GM21786 (cell line): ENCODE measurements around the gene SORCS1.

Experiments used
- ATAC-seq: cut with Tn5 transposase; IDR thresholded peaks from one replicate; pipeline ENCODE4 v1.9.1; 2021; ENCODE audit not compliant: unreplicated experiment

Gene SORCS1

GRCh38 chr10:106557951-106558733 is 606.4 kb downstream of the SORCS1 start:
- no peak for ATAC-seq

DNA sequence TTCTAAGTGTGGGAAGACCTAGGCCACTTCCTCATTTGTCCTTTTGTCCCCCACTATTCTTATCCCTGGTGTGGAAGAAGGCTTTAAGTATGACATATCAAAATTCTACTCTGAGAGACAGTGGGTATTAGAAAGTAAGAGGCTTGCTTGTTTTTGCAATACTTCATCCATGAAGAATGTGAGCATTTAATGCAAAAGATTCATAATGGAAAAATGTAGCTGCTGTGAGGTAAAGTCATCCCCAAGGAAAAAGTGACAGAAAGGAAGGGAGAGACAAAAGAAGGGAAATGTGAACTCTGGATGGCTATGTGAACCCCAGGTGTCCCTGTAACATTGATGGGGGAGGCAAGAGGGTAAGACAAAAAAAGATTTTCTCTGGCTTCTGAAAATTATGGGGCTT is 607.5 kb downstream of the SORCS1 start:
- no peak for ATAC-seq

DNA sequence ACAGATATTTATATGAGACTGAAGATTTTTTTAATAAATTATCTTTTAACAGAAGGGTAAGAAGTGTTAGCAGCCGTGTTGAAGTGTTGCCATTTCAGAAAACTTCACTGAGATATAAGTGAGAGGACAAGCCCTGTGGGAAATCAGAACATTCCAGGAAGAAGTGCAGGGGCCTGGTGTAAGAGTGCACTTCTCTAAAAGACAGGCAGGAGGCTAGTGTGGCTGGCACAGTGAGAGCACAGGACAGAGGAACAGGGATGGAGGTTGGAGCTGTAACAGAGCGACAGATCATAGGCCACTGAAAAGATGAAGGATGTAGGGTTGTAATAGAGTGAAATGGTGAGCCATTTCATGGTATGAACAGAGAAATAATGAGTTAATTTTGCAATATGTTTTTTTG is 608.9 kb downstream of the SORCS1 start:
- ATAC-seq: no peak

- no peak for ATAC-seq
Measured at GRCh38 chr10:106551501-106552062, 612.9 kb downstream of the SORCS1 start.

GRCh38 chr10:106548832-106549231 is 615.7 kb downstream of the SORCS1 start:
- ATAC-seq: no peak

DNA sequence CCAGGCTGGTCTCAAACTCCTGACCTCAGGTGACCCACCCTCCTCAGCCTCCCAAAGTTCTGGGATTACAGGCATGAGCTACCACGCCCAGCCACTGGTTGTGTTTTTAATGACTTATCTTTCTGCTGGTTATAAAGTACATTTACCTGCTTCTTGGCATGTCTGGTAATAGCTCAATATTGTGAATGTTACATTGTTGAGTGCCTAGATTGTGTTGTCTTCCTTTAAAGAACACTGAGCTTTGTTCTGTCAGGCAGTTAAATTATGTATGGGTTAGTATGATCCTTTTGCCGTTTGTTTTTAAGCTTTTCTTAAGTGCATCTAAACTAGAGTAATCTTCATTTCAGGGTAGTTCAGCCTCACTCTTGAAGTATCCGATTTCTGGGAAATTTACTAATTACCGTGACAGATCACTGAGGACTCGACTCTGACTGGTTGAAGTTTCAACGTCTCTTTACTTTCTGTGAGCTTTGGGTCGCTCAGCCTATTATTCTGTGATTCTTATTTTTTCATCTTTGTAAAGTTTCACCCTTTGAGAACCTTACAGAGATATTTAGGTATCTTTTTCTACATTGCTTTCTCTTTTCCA is 617.4 kb downstream of the SORCS1 start:
- ATAC-seq: no peak

- ATAC-seq: no peak
Measured at GRCh38 chr10:106542461-106542860, 622.0 kb downstream of the SORCS1 start.

DNA sequence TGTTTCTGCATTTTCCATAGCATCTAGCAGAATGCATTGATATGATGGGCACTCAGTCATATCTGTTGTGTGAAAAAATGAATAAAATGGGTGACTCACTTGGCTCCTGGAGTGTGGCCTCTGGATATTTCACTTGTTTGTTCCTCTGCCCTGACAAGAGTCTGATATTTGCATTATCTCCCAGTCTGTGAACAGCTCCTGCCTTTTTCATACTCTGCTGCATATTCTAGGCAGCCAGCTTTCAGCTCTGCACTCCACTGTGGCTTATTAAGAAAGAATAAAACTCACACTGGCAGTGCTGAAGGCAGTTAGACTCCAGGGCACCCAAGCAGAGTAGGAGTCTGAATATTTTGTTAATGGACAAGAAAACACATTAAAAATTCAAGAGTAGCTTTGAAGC is 623.9 kb downstream of the SORCS1 start:
- no peak for ATAC-seq

GRCh38 chr10:106537866-106538265 is 626.6 kb downstream of the SORCS1 start:
- ATAC-seq: no peak

GRCh38 chr10:106535304-106535953 is 629.1 kb downstream of the SORCS1 start:
- ATAC-seq: no peak

- ATAC-seq: no peak
Measured at GRCh38 chr10:106534441-106534840, 630.1 kb downstream of the SORCS1 start.

DNA sequence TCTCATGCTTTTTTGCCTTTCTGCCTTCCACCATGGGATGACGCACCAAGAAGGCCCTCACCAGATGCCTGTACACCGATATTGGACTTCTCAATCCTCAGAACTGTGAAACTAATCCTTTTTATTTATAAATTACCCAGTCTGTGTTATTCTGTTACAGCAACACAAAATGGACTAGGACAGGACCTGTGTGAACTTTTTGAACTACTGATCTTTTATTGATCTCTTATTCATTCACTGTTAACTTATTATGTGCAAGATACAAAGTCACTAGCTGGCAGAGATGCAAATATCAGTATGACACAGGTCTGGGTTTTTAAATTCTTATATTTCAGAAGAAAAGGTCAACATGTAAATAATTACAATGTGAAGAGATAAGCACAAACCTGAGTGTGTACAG is 635.8 kb downstream of the SORCS1 start:
- no peak for ATAC-seq

DNA sequence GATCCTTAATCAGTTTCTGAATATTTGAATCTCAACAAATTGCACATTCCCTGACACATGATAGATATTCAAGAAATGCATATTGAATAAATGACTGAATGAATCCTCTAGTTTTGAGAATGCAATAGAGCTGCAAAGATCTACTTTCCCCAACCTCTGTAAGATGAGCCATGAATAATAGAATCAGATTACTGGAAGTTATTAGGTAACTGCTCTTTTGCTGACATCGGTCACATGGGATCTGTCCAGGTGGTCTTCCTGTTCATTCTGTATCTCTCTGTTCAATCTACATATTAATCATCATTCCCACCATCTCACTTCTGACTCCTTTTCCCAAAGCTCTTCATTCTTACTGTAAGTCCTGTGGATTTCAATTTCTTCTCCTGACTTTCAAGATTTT is 638.7 kb downstream of the SORCS1 start:
- no peak for ATAC-seq
